IMR-90 (cell line): ENCODE measurements around the gene LSG1. TPM values are rescaled to one million over a fixed set of nuclear protein-coding genes. Genes with fewer than 3 reads are reported as not detected.

ENCODE experiments used
- ATAC-seq: fragments of 200-7000 bp; cut with Tn5 transposase; 2 replicates; pipeline ENCODE4 v1.9.1; 2020; ENCODE audit warnings: low read depth, mild to moderate bottlenecking, moderate library complexity
- BruUV-seq: library from RNA; stranded (reverse); fragments of 400-500 nt; replicated peaks from 2 replicates; lab custom pipeline; 2021; lab: Mats Ljungman, UMichigan
- CTCF ChIA-PET: fragments of 300-600 bp; formaldehyde crosslinking; extraction: SDS; loops from one replicate; lab custom pipeline; 2021; ENCODE audit warnings: antibody characterized with exemption; lab: Yijun Ruan, JAX
- POLR2A ChIA-PET: fragments of 300-600 bp; sonication (Branson Sonifier 250); formaldehyde crosslinking; loops from one replicate; lab custom pipeline; 2022; ENCODE audit warnings: antibody characterized with exemption; ENCODE audit not compliant: unreplicated experiment; lab: Charles Lee
- DNase-seq: peaks from one replicate; pipeline ENCODE4 v3.0.0; 2013
- H2AFZ ChIP-seq: replicated peaks from 2 replicates; pipeline ENCODE3; 2013; ENCODE audit warnings: low read length, mild to moderate bottlenecking; ENCODE audit not compliant: poor library complexity
- H2AK5ac ChIP-seq: 2 replicates; pipeline ENCODE4 v1.6.1; 2013; ENCODE audit warnings: low read depth, low read length, inconsistent platforms
- H2AK9ac ChIP-seq: replicated peaks from 2 replicates; pipeline ENCODE3; 2013; ENCODE audit warnings: mild to moderate bottlenecking, low read depth, low read length, moderate library complexity; ENCODE audit not compliant: poor library complexity
- H2BK120ac ChIP-seq: 2 replicates; pipeline ENCODE4 v1.6.1; 2013; ENCODE audit warnings: low read depth, low read length, inconsistent platforms
- H2BK15ac ChIP-seq: 3 replicates; pipeline ENCODE4 v1.6.1; 2013; ENCODE audit warnings: low read depth, low read length, inconsistent platforms
- H2BK20ac ChIP-seq: 2 replicates; pipeline ENCODE4 v1.6.1; 2013; ENCODE audit warnings: low read depth, mild to moderate bottlenecking, inconsistent platforms, low read length, moderate library complexity
- H2BK5ac ChIP-seq: 2 replicates; pipeline ENCODE4 v1.6.1; 2013; ENCODE audit warnings: mild to moderate bottlenecking, low read depth, low read length, inconsistent platforms; ENCODE audit not compliant: poor library complexity, severe bottlenecking
- H3K14ac ChIP-seq: replicated peaks from 2 replicates; pipeline ENCODE4 v1.6.1; 2013; ENCODE audit warnings: low read depth, low read length, inconsistent platforms
- H3K18ac ChIP-seq: 2 replicates; pipeline ENCODE4 v1.6.1; 2013; ENCODE audit warnings: low read depth, low read length, control low read depth
- H3K23ac ChIP-seq: 2 replicates; pipeline ENCODE4 v1.6.1; 2013; ENCODE audit warnings: low read depth, low read length, inconsistent platforms
- H3K27ac ChIP-seq: 2 replicates; pipeline ENCODE4 v1.5.1; 2013; ENCODE audit warnings: mild to moderate bottlenecking, control low read depth, low read length; ENCODE audit not compliant: insufficient read depth
- H3K27me3 ChIP-seq: 2 replicates; pipeline ENCODE4 v1.6.1; 2013; ENCODE audit warnings: low read length; ENCODE audit not compliant: control insufficient read depth, insufficient read depth
- H3K36me3 ChIP-seq: 2 replicates; pipeline ENCODE4 v1.6.1; 2013; ENCODE audit warnings: low read length, mixed read lengths; ENCODE audit not compliant: control insufficient read depth, insufficient read depth
- H3K4ac ChIP-seq: 2 replicates; pipeline ENCODE4 v1.6.1; 2013; ENCODE audit warnings: low read depth, low read length, inconsistent platforms
- H3K4me1 ChIP-seq: 2 replicates; pipeline ENCODE4 v1.6.1; 2013; ENCODE audit warnings: low read length, mixed read lengths; ENCODE audit not compliant: control insufficient read depth, insufficient read depth
- H3K4me2 ChIP-seq: 2 replicates; pipeline ENCODE4 v1.6.1; 2013; ENCODE audit warnings: low read depth, mild to moderate bottlenecking, control low read depth, low read length, moderate library complexity
- H3K4me3 ChIP-seq: 2 replicates; pipeline ENCODE4 v1.5.1; 2013; ENCODE audit warnings: low read depth, mild to moderate bottlenecking, control low read depth, low read length, moderate library complexity; ENCODE audit not compliant: insufficient read depth
- H3K56ac ChIP-seq: 2 replicates; pipeline ENCODE4 v1.6.1; 2013; ENCODE audit warnings: low read length, inconsistent platforms; ENCODE audit not compliant: insufficient read depth; ENCODE audit errors: extremely low read depth
- H3K79me1 ChIP-seq, 2 experiments: 2 replicates each; pipeline ENCODE4 v1.6.1; 2013; ENCODE audit warnings: low read length in 2 of 2, inconsistent platforms in 1 of 2, low read depth in 1 of 2
- H3K9ac ChIP-seq: 2 replicates; pipeline ENCODE4 v1.6.1; 2013; ENCODE audit warnings: low read depth, low read length, control low read depth
- H3K9me1 ChIP-seq: 2 replicates; pipeline ENCODE4 v1.6.1; 2013; ENCODE audit warnings: low read length, inconsistent platforms; ENCODE audit not compliant: insufficient read depth
- H3K9me3 ChIP-seq: 2 replicates; pipeline ENCODE4 v1.6.1; 2013; ENCODE audit warnings: low read length; ENCODE audit not compliant: control insufficient read depth, insufficient read depth
- H4K20me1 ChIP-seq: 2 replicates; pipeline ENCODE4 v1.6.1; 2013; ENCODE audit warnings: low read length, inconsistent platforms; ENCODE audit not compliant: insufficient read depth
- H4K5ac ChIP-seq: 2 replicates; pipeline ENCODE4 v1.6.1; 2013; ENCODE audit warnings: mild to moderate bottlenecking, low read depth, low read length, control low read depth
- H4K8ac ChIP-seq, 2 experiments: 2 replicates each; pipeline ENCODE4 v1.6.1; 2013; ENCODE audit warnings: low read depth in 2 of 2, low read length in 2 of 2, control low read depth in 1 of 2, inconsistent platforms in 1 of 2
- H4K91ac ChIP-seq: 2 replicates; pipeline ENCODE4 v1.6.1; 2013; ENCODE audit warnings: low read depth, low read length, inconsistent platforms; ENCODE audit not compliant: insufficient read depth
- BHLHE40 ChIP-seq: fragments of 150-350 bp; IDR thresholded peaks from 2 replicates; pipeline ENCODE4 v1.6.1; 2016; ENCODE audit warnings: mild to moderate bottlenecking, low read depth, low read length
- ELK1 ChIP-seq: fragments of 150-350 bp; IDR thresholded peaks from 2 replicates; pipeline ENCODE4 v1.6.1; 2016; ENCODE audit warnings: low read depth, mild to moderate bottlenecking, low read length, moderate library complexity, borderline replicate concordance
- FOS ChIP-seq: fragments of 150-350 bp; IDR thresholded peaks from 2 replicates; pipeline ENCODE4 v1.6.1; 2016; ENCODE audit warnings: low read depth, low read length
- MAFK ChIP-seq: IDR thresholded peaks from 2 replicates; pipeline ENCODE4 v1.6.1; 2012; ENCODE audit warnings: low read depth, low read length, improper control_type of control experiment
- MAZ ChIP-seq: IDR thresholded peaks from 2 replicates; pipeline ENCODE4 v1.6.1; 2012; ENCODE audit warnings: low read depth, mild to moderate bottlenecking, low read length, improper control_type of control experiment, moderate library complexity, borderline replicate concordance
- RAD21 ChIP-seq: IDR thresholded peaks from 2 replicates; pipeline ENCODE4 v1.6.1; 2012; ENCODE audit warnings: low read length, improper control_type of control experiment
- RCOR1 ChIP-seq: IDR thresholded peaks from 2 replicates; pipeline ENCODE4 v1.6.1; 2012; ENCODE audit warnings: mild to moderate bottlenecking, low read length, improper control_type of control experiment; ENCODE audit not compliant: insufficient replicate concordance
- RFX5 ChIP-seq: IDR thresholded peaks from 2 replicates; pipeline ENCODE4 v1.8.0; 2012; ENCODE audit warnings: low read depth, mild to moderate bottlenecking, low read length, moderate library complexity
- WGBS, 2 experiments: methylation state at CpG; one replicate each; pipeline versions ENCODE4 v1.1.5 to v1.1.7; 2013; ENCODE audit warnings: missing lambda C conversion rate in 2 of 2; ENCODE audit not compliant: insufficient read length in 1 of 2; ENCODE audit errors: extremely low coverage in 2 of 2; 5-methylcytosine and 5-hydroxymethylcytosine counted together
- dilution Hi-C: fragments of 300-500 bp; cut with HindIII; formaldehyde crosslinking; loops from one replicate; pipeline ENCODE4 v1.14.3; 2018; ENCODE audit warnings: low sequenced_read_pairs; ENCODE audit not compliant: unreplicated experiment
- in situ Hi-C: fragments of 300-500 bp; cut with MboI; formaldehyde crosslinking; loops from 3 replicates; pipeline ENCODE4 v1.14.3; 2019; ENCODE audit warnings: low sequenced_read_pairs, inconsistent platforms, mixed read lengths
- intact Hi-C: fragments of 100-400 bp; cut with micrococcal nuclease; formaldehyde crosslinking; loops from 2 replicates; pipeline ENCODE4 v1.10.0; 2022
- polyA plus RNA-seq, 3 experiments: library from polyadenylated mRNA; depleted of rRNA; stranded (reverse); fragments of >200 nt; gene quantifications; 2 replicates each; pipeline ENCODE4 v1.2.3, GENCODE V29; 2012; ENCODE audit warnings: low replicate concordance in 1 of 3
- total RNA-seq: library from RNA; depleted of rRNA; stranded (reverse); fragments of >200 nt; gene quantifications from 2 replicates; pipeline ENCODE4 v1.2.3, GENCODE V29; 2012
- TF ChIP-seq, protein P1 (sequence below): conservative IDR thresholded peaks from 2 replicates; pipeline ENCODE4 v1.5.1; 2012; ENCODE audit warnings: mild to moderate bottlenecking, low read depth, low read length, improper control_type of control experiment
- TF ChIP-seq, protein P2 (sequence below): fragments of 150-350 bp; IDR thresholded peaks from 2 replicates; pipeline ENCODE4 v1.6.1; 2017; ENCODE audit warnings: mild to moderate bottlenecking, antibody characterized with exemption, low read length, low read depth

LSG1 gene
- total and polyA plus RNA-seq, 2 of the 4 experiments (the other 2 are of a cell fraction), result 26.8 to 45.2 TPM

DNA sequence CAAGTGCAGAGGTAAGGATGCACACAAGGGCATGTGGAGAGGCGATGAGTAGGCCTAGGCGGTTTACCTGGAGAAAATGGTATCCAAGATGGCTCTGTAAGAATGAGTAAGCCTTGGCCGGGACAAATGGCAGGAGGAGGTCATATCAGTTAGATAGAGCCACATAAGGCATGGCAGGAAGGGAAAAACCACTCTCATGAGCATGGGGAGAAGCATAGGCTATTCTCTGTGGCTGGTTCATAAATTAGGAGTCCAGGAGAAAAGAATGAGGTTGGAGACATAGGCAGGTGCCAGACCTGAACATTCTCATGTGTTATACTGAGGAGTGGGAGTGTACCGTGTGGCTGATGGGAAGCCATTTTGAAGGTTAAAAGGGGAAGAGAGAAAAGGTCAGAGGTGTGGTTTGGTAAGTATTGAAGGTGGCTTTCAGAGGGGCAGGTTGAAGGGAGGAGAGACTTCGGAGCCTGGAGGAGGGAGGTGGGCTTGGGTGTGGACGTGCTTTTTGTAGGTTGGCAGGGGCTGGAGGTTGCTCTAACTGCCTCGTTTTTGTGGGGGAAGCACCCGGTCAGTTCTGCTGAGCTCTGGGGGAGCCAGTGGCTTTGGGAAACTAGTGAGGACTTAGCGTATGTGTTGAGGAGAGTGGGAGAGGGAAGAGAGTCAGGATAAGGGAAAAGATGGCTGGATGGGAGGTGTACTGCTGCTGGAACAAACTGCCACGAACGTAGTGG lies 9.1 kb upstream of the LSG1 start:
- Histone ChIP-seq H3K27me3 (no peaks in the 10 kb centered on the region; the same call in 1 of the 2 replicates), H3K36me3 (no peaks in the 10 kb centered on the region), H2BK20ac (no peak overlapping the region), H3K4ac (no peak overlapping the region), H3K23ac (no peak overlapping the region), H3K4me1 (peaks cover 5% of the 10 kb centered on the region), H2BK5ac (no peak overlapping the region), H3K9me1 (0 out of 2 replicates have a peak, but pooled peaks cover 4% of the 10 kb centered on the region), H3K9ac (no peak overlapping the region), H3K56ac (no peak overlapping the region), H4K5ac (no peak overlapping the region), H3K4me3 (no peak overlapping the region), H2BK120ac (no peak overlapping the region), H4K8ac (no peak overlapping the region), H2AK5ac (0 out of 2 replicates have a peak overlapping the region, but pooled peaks have one; percentile 9), H4K91ac (no peak overlapping the region), H4K20me1 (peaks cover 3% of the 10 kb centered on the region; the same call in 1 of the 2 replicates), H3K27ac (no peak overlapping the region), H3K9me3 (no peaks in the 10 kb centered on the region), H2AK9ac (no peak overlapping the region), H3K18ac (no peak overlapping the region), H3K14ac (no peak overlapping the region), H2BK15ac (no peak overlapping the region), H3K4me2 (no peak overlapping the region), H3K79me1 (peaks cover 0 to under 1% of the 10 kb centered on the region in 2 experiments; a peak in 1 of 4 replicates), H2AFZ (peak overlapping the region; percentile 29)
- WGBS, 2 experiments, result 47% methylated on average over 5 of the region's 11 CpGs; no CpG with 5 or more reads in 1 of the 2 experiments
- no peak for DNase-seq
- POLR2A ChIA-PET, result no interaction called here
- TF ChIP-seq, protein P1, sequence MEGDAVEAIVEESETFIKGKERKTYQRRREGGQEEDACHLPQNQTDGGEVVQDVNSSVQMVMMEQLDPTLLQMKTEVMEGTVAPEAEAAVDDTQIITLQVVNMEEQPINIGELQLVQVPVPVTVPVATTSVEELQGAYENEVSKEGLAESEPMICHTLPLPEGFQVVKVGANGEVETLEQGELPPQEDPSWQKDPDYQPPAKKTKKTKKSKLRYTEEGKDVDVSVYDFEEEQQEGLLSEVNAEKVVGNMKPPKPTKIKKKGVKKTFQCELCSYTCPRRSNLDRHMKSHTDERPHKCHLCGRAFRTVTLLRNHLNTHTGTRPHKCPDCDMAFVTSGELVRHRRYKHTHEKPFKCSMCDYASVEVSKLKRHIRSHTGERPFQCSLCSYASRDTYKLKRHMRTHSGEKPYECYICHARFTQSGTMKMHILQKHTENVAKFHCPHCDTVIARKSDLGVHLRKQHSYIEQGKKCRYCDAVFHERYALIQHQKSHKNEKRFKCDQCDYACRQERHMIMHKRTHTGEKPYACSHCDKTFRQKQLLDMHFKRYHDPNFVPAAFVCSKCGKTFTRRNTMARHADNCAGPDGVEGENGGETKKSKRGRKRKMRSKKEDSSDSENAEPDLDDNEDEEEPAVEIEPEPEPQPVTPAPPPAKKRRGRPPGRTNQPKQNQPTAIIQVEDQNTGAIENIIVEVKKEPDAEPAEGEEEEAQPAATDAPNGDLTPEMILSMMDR, result no peak
- TF ChIP-seq RAD21 (no peak), MAZ (no peak), BHLHE40 (no peak), RFX5 (no peak), FOS (no peak), MAFK (no peak), ELK1 (no peak), RCOR1 (no peak)
- TF ChIP-seq, protein P2, sequence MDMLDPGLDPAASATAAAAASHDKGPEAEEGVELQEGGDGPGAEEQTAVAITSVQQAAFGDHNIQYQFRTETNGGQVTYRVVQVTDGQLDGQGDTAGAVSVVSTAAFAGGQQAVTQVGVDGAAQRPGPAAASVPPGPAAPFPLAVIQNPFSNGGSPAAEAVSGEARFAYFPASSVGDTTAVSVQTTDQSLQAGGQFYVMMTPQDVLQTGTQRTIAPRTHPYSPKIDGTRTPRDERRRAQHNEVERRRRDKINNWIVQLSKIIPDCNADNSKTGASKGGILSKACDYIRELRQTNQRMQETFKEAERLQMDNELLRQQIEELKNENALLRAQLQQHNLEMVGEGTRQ, result no peak
- dilution Hi-C loops (no loop called here), in situ Hi-C loops (no loop called here), intact Hi-C loops (no loop called here)
- BruUV-seq, result no TSS peak
- CTCF ChIA-PET, result interaction anchor here (2.7 kb wide), 1 partner anchor 589 kb away, joined by 24 read pairs; the partner anchor contains the start of gene XXYLT1
- no peak for ATAC-seq
